Keratinocyte (primary cell): ENCODE measurements around the gene PTGDS.

Source experiments
- CTCF ChIP-seq, 3 experiments: IDR thresholded peaks in 1 of 3; conservative IDR thresholded peaks in 1 of 3; optimal IDR thresholded peaks in 1 of 3; 2 replicates in 2 of 3; 3 replicates in 1 of 3; pipeline versions ENCODE3 to v1.5.1; 2011; ENCODE audit warnings: low read length in 3 of 3, mild to moderate bottlenecking in 3 of 3, moderate library complexity in 2 of 3, control low read depth in 1 of 3, inconsistent platforms in 1 of 3; ENCODE audit not compliant: insufficient read depth in 2 of 3; ENCODE audit errors: extremely low read depth in 1 of 3
- EZH2 ChIP-seq: IDR thresholded peaks from one replicate; pipeline ENCODE4 v1.6.1; 2012; ENCODE audit warnings: inconsistent platforms, mild to moderate bottlenecking, low read length, moderate library complexity

- TF ChIP-seq EZH2, result no peak
- TF ChIP-seq CTCF (optimal IDR thresholded peaks at IDR 0.05 in 1 of 3, IDR thresholded peaks at IDR 0.05 in 1 of 3, conservative IDR thresholded peaks at IDR 0.05 in 1 of 3; ENCODE audit: extremely low read depth in 1 of 3, insufficient read depth in 2 of 3, low read length in 3 of 3), result no peak
Measured at GRCh38 chr9:136988872-136989271, 11.6 kb downstream of the PTGDS start.
